Lung (tissue), 12 donors: ENCODE measurements around the gene PTGER4. TPM values are rescaled to one million over a fixed set of nuclear protein-coding genes. Genes with fewer than 3 reads are reported as not detected.
"Not testable (repeated sequence)": the region's sequence is repeated elsewhere in the genome, so short reads cannot be mapped to it uniquely, and the experiment has no call there.

Source experiments
- ATAC-seq: fragments of 200-7000 bp; cut with Tn5 transposase; one replicate; pipeline ENCODE4 v1.9.1; 2020; ENCODE audit warnings: moderate number of reproducible peaks; ENCODE audit not compliant: insufficient read depth, low FRiP score
- DNase-seq, 3 donors: peaks; one replicate each; pipeline ENCODE4 v3.0.0-alpha.2; 2013 to 2017
- H3K27ac ChIP-seq, 2 donors: one replicate each; pipeline ENCODE4 v1.5.1; 2013; ENCODE audit warnings: mild to moderate bottlenecking in 2 of 2, moderate library complexity in 2 of 2, control low read depth in 1 of 2, inconsistent platforms in 1 of 2, low read depth in 1 of 2, low read length in 1 of 2
- H3K27me3 ChIP-seq, 3 donors: one replicate each; pipeline ENCODE4 v1.5.1; 2013; ENCODE audit warnings: low read length in 2 of 3; ENCODE audit not compliant: control insufficient read depth in 3 of 3, insufficient read depth in 3 of 3
- H3K36me3 ChIP-seq, 4 donors: one replicate each; pipeline ENCODE4 v1.5.1; 2013; ENCODE audit warnings: low read length in 4 of 4, mild to moderate bottlenecking in 1 of 4, moderate library complexity in 1 of 4; ENCODE audit not compliant: control insufficient read depth in 4 of 4, insufficient read depth in 4 of 4
- H3K4me1 ChIP-seq, 5 donors: one replicate each; pipeline ENCODE4 v1.5.1; 2013; ENCODE audit warnings: low read length in 5 of 5, mild to moderate bottlenecking in 2 of 5, moderate library complexity in 1 of 5; ENCODE audit not compliant: control insufficient read depth in 5 of 5, insufficient read depth in 5 of 5
- H3K4me3 ChIP-seq: one replicate; pipeline ENCODE4 v1.5.1; 2013; ENCODE audit warnings: mild to moderate bottlenecking, control low read depth, moderate library complexity
- H3K9ac ChIP-seq, 2 donors: one replicate each; pipeline ENCODE4 v1.5.1; 2013; ENCODE audit warnings: low read length in 2 of 2, control low read depth in 1 of 2; ENCODE audit not compliant: insufficient read depth in 1 of 2
- H3K9me3 ChIP-seq, 4 donors: one replicate each; pipeline ENCODE4 v1.5.1; 2013; ENCODE audit warnings: low read length in 3 of 4, mild to moderate bottlenecking in 1 of 4, moderate library complexity in 1 of 4; ENCODE audit not compliant: control insufficient read depth in 4 of 4, insufficient read depth in 3 of 4
- CTCF ChIP-seq: IDR thresholded peaks from 2 replicates; pipeline ENCODE4 v1.5.1; 2012; ENCODE audit warnings: mild to moderate bottlenecking; ENCODE audit errors: control extremely low read depth, extremely low read depth
- WGBS, 2 donors: extraction: QIAGEN DNeasy Blood & Tissue Kit; methylation state at CpG; one replicate each; pipeline ENCODE4 v1.1.7; 2013; 5-methylcytosine and 5-hydroxymethylcytosine counted together
- polyA plus RNA-seq, 2 donors: library from polyadenylated mRNA; stranded (reverse); fragments of 200-250 nt; gene quantifications; one replicate each; pipeline ENCODE4 v1.2.1, GENCODE V29; 2013
- total RNA-seq, 2 donors: library from RNA; depleted of rRNA in 1 of 2; stranded (reverse); fragments of >200 nt in 1 of 2; gene quantifications; one replicate each; pipeline ENCODE4 v1.2.1, GENCODE V29; 2014 to 2021
- donor health status: control.
- donor health status: control.
- donor health status: Bipolar disorder and iron deficiency.
- donor health status: healthy.
- donor health status: DM: yes; HTN: yes; CAD: no.

The PTGER4 gene
- total and polyA plus RNA-seq, 4 donors, result 3.9 to 33.6 (median 29.1) TPM

- DNase-seq (no peak), ATAC-seq (no peak)
- Histone ChIP-seq H3K27ac (no peak overlapping the region), H3K4me3 (no peak overlapping the region), H3K27me3 (no peaks in the 10 kb centered on the region), H3K36me3 (peaks cover 6 to 14% (median 10%) of the 10 kb centered on the region in 4 donors), H3K9ac (no peak overlapping the region), H3K9me3 (peaks cover 0 to 5% (median under 1%) of the 10 kb centered on the region in 4 donors), H3K4me1 (peaks cover 0 to 4% (median 0%) of the 10 kb centered on the region in 5 donors)
- TF ChIP-seq CTCF, result no peak
- WGBS, 2 donors, result 34 to 69% methylated on average over 2 of the region's 2 CpGs
These were observed 36.3 kb downstream of the PTGER4 start for GRCh38 chr5:40716000-40716399.

GRCh38 chr5:40716590-40716989 lies 36.9 kb downstream of the PTGER4 start:
- H3K4me3 ChIP-seq, result no peak overlapping the region
- no peak for DNase-seq
- H3K36me3 ChIP-seq, result peaks cover 6 to 18% (median 10%) of the 10 kb centered on the region in 4 donors
- no peak overlapping the region for H3K27ac ChIP-seq
- TF ChIP-seq CTCF, result no peak
- H3K4me1 ChIP-seq, result peaks cover 0 to 4% (median 0%) of the 10 kb centered on the region in 5 donors
- ATAC-seq, result no peak
- no peaks in the 10 kb centered on the region for H3K27me3 ChIP-seq
- no peak overlapping the region for H3K9ac ChIP-seq
- H3K9me3 ChIP-seq, result peaks cover 0 to 5% (median under 1%) of the 10 kb centered on the region in 4 donors
- WGBS, 2 donors, result 90 to 97% methylated on average over 2 of the region's 2 CpGs

- no peak for TF ChIP-seq CTCF
- Histone ChIP-seq H3K4me1 (peaks cover 0 to 4% (median 0%) of the 10 kb centered on the region in 5 donors), H3K9me3 (peaks cover 0 to 5% (median 3%) of the 10 kb centered on the region in 4 donors), H3K27me3 (no peaks in the 10 kb centered on the region), H3K36me3 (peaks cover 6 to 18% (median 10%) of the 10 kb centered on the region in 4 donors), H3K9ac (no peak overlapping the region), H3K4me3 (no peak overlapping the region), H3K27ac (no peak overlapping the region)
- ATAC-seq, result no peak
- no peak for DNase-seq
These were observed 37.6 kb downstream of the PTGER4 start for GRCh38 chr5:40717281-40717680.

GRCh38 chr5:40720069-40720468 lies 40.4 kb downstream of the PTGER4 start:
- ATAC-seq (no peak), DNase-seq (no peak)
- no peaks in the 10 kb centered on the region for H3K4me1 ChIP-seq
- TF ChIP-seq CTCF, result no peak
- H3K9ac ChIP-seq, result no peak overlapping the region
- H3K27me3 ChIP-seq, result no peaks in the 10 kb centered on the region
- H3K9me3 ChIP-seq, result peaks cover 0 to 7% (median 3%) of the 10 kb centered on the region in 4 donors
- peaks cover 9 to 22% (median 12%) of the 10 kb centered on the region in 4 donors for H3K36me3 ChIP-seq
- H3K4me3 ChIP-seq, result no peak overlapping the region
- no peak overlapping the region for H3K27ac ChIP-seq

GRCh38 chr5:40722497-40722911 lies 42.8 kb downstream of the PTGER4 start:
- peaks cover 7 to 24% (median 11%) of the 10 kb centered on the region in 4 donors for H3K36me3 ChIP-seq
- H3K9me3 ChIP-seq, ATAC-seq, H3K27me3 ChIP-seq, H3K4me3 ChIP-seq, H3K4me1 ChIP-seq, H3K9ac ChIP-seq, DNase-seq, H3K27ac ChIP-seq: not testable (repeated sequence)
- 93 to 95% methylated on average over 37 of the region's 37 CpGs for WGBS, 2 donors
